Peyer's patch (tissue), 4 donors: ENCODE data around the gene PMEL. TPM values are rescaled to one million over a fixed set of nuclear protein-coding genes. Genes with fewer than 3 reads are reported as not detected.
A peak's percentile ranks its signal among the peaks of the same experiment; 100 is the strongest.

Experiments used
- DNase-seq, 3 donors: peaks; one replicate each; pipeline ENCODE4 v3.0.0-alpha.2; 2017 to 2019
- H3K27ac ChIP-seq, 4 donors: fragments of 200-600 bp; sonication (generic); one replicate each; pipeline ENCODE4 v1.5.1; 2016 to 2019
- H3K27me3 ChIP-seq, 2 donors: fragments of 200-600 bp; sonication (generic); one replicate each; pipeline ENCODE4 v1.5.1; 2019
- H3K36me3 ChIP-seq, 3 donors: fragments of 200-600 bp; sonication (generic); one replicate each; pipeline ENCODE4 v1.5.1; 2016 to 2019
- H3K4me1 ChIP-seq, 4 donors: fragments of 200-600 bp; sonication (generic); one replicate each; pipeline ENCODE4 v1.5.1; 2016 to 2019
- H3K4me3 ChIP-seq, 4 donors: fragments of 200-600 bp; sonication (generic); 1 replicate in 3 of 4; 2 replicates in 1 of 4; pipeline ENCODE4 v1.5.1; 2016 to 2019; ENCODE audit warnings: mild to moderate bottlenecking in 1 of 4
- H3K9me3 ChIP-seq, 4 donors: fragments of 200-600 bp; sonication (generic); one replicate each; pipeline ENCODE4 v1.5.1; 2016 to 2019; ENCODE audit warnings: mild to moderate bottlenecking in 1 of 4
- POLR2A ChIP-seq, 2 donors: fragments of 450-650 bp; IDR thresholded peaks; one replicate each; pipeline ENCODE4 v1.5.1; 2017; ENCODE audit warnings: antibody characterized with exemption in 2 of 2, mild to moderate bottlenecking in 2 of 2, moderate library complexity in 2 of 2
- total RNA-seq, 4 donors: library from RNA; depleted of rRNA; stranded (reverse); fragments of >200 nt; gene quantifications; one replicate each; pipeline ENCODE4 v1.1.0, GENCODE V29; 2016
- TF ChIP-seq, protein P1 (sequence below), 6 experiments: fragments of 450-650 bp in 4 of 6; fragments of 200-600 bp in 2 of 6; sonication (generic) in 1 of 6; IDR thresholded peaks; one replicate each; pipeline ENCODE4 v1.5.1; 2017 to 2019; ENCODE audit warnings: antibody characterized with exemption in 6 of 6, mild to moderate bottlenecking in 3 of 6, moderate library complexity in 1 of 6

Gene PMEL
- total RNA-seq, 4 donors from 2014 or later, result 2.5 to 10.0 (median 3.0) TPM

DNA sequence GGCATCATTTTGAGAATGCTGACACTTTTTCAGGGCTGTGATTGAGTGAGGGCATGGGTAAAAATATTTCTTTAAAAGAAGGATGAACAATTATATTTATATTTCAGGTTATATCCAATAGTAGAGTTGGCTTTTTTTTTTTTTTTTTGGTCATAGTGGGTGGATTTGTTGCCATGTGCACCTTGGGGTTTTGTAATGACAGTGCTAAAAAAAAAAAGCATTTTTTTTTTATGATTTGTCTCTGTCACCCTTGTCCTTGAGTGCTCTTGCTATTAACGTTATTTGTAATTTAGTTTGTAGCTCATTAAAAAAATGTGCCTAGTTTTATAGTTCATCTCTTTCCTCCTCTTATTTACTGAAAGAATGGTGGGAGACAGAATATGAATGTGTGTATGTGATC is 6.6 kb upstream of the PMEL start:
- peak overlapping the region; percentile 92 to 97 (median 95) for H3K27ac ChIP-seq
- H3K4me3 ChIP-seq, result peak overlapping the region; percentile 55 to 67 (median 59)
- DNase-seq, result no peak
- no peaks in the 10 kb centered on the region for H3K9me3 ChIP-seq
- no peak for TF ChIP-seq POLR2A (IDR thresholded peaks at IDR 0.05)
- TF ChIP-seq, protein P1, sequence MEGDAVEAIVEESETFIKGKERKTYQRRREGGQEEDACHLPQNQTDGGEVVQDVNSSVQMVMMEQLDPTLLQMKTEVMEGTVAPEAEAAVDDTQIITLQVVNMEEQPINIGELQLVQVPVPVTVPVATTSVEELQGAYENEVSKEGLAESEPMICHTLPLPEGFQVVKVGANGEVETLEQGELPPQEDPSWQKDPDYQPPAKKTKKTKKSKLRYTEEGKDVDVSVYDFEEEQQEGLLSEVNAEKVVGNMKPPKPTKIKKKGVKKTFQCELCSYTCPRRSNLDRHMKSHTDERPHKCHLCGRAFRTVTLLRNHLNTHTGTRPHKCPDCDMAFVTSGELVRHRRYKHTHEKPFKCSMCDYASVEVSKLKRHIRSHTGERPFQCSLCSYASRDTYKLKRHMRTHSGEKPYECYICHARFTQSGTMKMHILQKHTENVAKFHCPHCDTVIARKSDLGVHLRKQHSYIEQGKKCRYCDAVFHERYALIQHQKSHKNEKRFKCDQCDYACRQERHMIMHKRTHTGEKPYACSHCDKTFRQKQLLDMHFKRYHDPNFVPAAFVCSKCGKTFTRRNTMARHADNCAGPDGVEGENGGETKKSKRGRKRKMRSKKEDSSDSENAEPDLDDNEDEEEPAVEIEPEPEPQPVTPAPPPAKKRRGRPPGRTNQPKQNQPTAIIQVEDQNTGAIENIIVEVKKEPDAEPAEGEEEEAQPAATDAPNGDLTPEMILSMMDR (IDR thresholded peaks at IDR 0.05), result no peak
- H3K4me1 ChIP-seq, result peaks cover 0 to 33% (median 2%) of the 10 kb centered on the region in 4 donors
- H3K36me3 ChIP-seq, result peaks cover 0 to 4% (median 0%) of the 10 kb centered on the region in 3 donors
- H3K27me3 ChIP-seq, result no peaks in the 10 kb centered on the region

DNA sequence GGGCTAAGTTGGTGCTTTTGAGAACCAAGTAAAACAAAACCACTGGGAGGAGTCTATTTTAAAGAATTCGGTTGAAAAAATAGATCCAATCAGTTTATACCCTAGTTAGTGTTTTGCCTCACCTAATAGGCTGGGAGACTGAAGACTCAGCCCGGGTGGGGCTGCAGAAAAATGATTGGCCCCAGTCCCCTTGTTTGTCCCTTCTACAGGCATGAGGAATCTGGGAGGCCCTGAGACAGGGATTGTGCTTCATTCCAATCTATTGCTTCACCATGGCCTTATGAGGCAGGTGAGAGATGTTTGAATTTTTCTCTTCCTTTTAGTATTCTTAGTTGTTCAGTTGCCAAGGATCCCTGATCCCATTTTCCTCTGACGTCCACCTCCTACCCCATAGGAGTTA is 6.2 kb upstream of the PMEL start:
- peak overlapping the region in 2 of 4 donors; percentile 92 to 97 for H3K27ac ChIP-seq
- no peak overlapping the region for H3K4me3 ChIP-seq
- DNase-seq, result no peak
- H3K27me3 ChIP-seq, result no peaks in the 10 kb centered on the region
- peaks cover 0 to 36% (median 2%) of the 10 kb centered on the region in 4 donors for H3K4me1 ChIP-seq
- H3K36me3 ChIP-seq, result peaks cover 0 to 4% (median 0%) of the 10 kb centered on the region in 3 donors
- H3K9me3 ChIP-seq, result no peaks in the 10 kb centered on the region
- TF ChIP-seq, protein P1 (IDR thresholded peaks at IDR 0.05), result no peak
- no peak for TF ChIP-seq POLR2A (IDR thresholded peaks at IDR 0.05)

- H3K27me3 ChIP-seq, result no peaks in the 10 kb centered on the region
- H3K4me3 ChIP-seq, result no peak overlapping the region
- H3K36me3 ChIP-seq, result no peaks in the 10 kb centered on the region
- no peak for TF ChIP-seq POLR2A (IDR thresholded peaks at IDR 0.05)
- TF ChIP-seq, protein P1 (IDR thresholded peaks at IDR 0.05), result no peak
- no peaks in the 10 kb centered on the region for H3K9me3 ChIP-seq
- peaks cover 0 to 32% (median 4%) of the 10 kb centered on the region in 4 donors for H3K4me1 ChIP-seq
- DNase-seq, result no peak
- H3K27ac ChIP-seq, result no peak overlapping the region
These were observed 4.9 kb upstream of the PMEL start for GRCh38 chr12:55970775-55971174.

- TF ChIP-seq, protein P1 (IDR thresholded peaks at IDR 0.05), result no peak
- TF ChIP-seq POLR2A (IDR thresholded peaks at IDR 0.05), result no peak
- H3K27ac ChIP-seq, result no peak overlapping the region
These were observed 3.5 kb upstream of the PMEL start for GRCh38 chr12:55969356-55969755.

GRCh38 chr12:55966408-55967281 is 803 bp upstream of the PMEL start, which contains the start of gene CDK2:
Gene CDK2 (plus strand): TSS chr12:55966830. CDS start chr12:55967009, 179 bp downstream.
- peak within 1 kb of the TSS; percentile 60 to 79 (median 76) for H3K4me3 ChIP-seq
- no peaks in the 10 kb centered on the region for H3K36me3 ChIP-seq
- H3K4me1 ChIP-seq, result peaks cover 0 to 11% (median 2%) of the 10 kb centered on the region in 4 donors
- no peaks in the 10 kb centered on the region for H3K9me3 ChIP-seq
- TF ChIP-seq, protein P1 (IDR thresholded peaks at IDR 0.05), result no peak
- peak; percentile 37 to 64 for TF ChIP-seq POLR2A (IDR thresholded peaks at IDR 0.05)
- H3K27ac ChIP-seq, result peak within 1 kb of the TSS; percentile 69 to 81 (median 78)
- no peaks in the 10 kb centered on the region for H3K27me3 ChIP-seq
- peak; percentile 96 to 98 (median 97) for DNase-seq

More at GRCh38 chr12:55969356-55969755, 3.5 kb upstream of the PMEL start:
- no peak for DNase-seq
- Histone ChIP-seq H3K9me3 (no peaks in the 10 kb centered on the region), H3K4me3 (no peak overlapping the region), H3K4me1 (peaks cover 0 to 21% (median 2%) of the 10 kb centered on the region in 4 donors), H3K36me3 (no peaks in the 10 kb centered on the region), H3K27me3 (no peaks in the 10 kb centered on the region)
